Activated CD4-positive, alpha-beta memory T cell treated with anti-CD3 and anti-CD28 coated beads, Interleukin-2, amount 10 ng/mL, durations not matched to agents 7 days and 5 days (primary cell): ENCODE measurements around the gene SANBR. TPM values are rescaled to one million over a fixed set of nuclear protein-coding genes. Genes with fewer than 3 reads are reported as not detected.
"Not testable (repeated sequence)": the region's sequence is repeated elsewhere in the genome, so short reads cannot be mapped to it uniquely, and the experiment has no call there.

Source experiments
- CTCF ChIA-PET: fragments of 350-600 bp; sonication (Branson Sonifier 250); formaldehyde crosslinking; loops from one replicate; lab custom pipeline; 2021; ENCODE audit warnings: antibody characterized with exemption, inconsistent platforms; lab: Charles Lee
- POLR2A ChIA-PET: fragments of 350-600 bp; sonication (Branson Sonifier 250); formaldehyde crosslinking; loops from one replicate; lab custom pipeline; 2021; ENCODE audit warnings: antibody characterized with exemption; lab: Charles Lee
- DNase-seq: peaks from one replicate; pipeline ENCODE4 v3.0.0-alpha.2; 2020
- H3K27ac Mint-ChIP-seq: one replicate; pipeline ENCODE4 v1.8.0; 2021; ENCODE audit warnings: mild to moderate bottlenecking, mixed read lengths
- H3K27me3 Mint-ChIP-seq: one replicate; pipeline ENCODE4 v1.8.0; 2021; ENCODE audit warnings: mixed read lengths
- H3K36me3 Mint-ChIP-seq: one replicate; pipeline ENCODE4 v1.8.0; 2021; ENCODE audit warnings: low read depth, mixed read lengths
- H3K4me1 Mint-ChIP-seq: one replicate; pipeline ENCODE4 v1.8.0; 2021; ENCODE audit warnings: mixed read lengths
- H3K4me3 Mint-ChIP-seq: one replicate; pipeline ENCODE4 v1.8.0; 2021; ENCODE audit warnings: mild to moderate bottlenecking, mixed read lengths
- H3K9me3 Mint-ChIP-seq: one replicate; pipeline ENCODE4 v1.8.0; 2021; ENCODE audit warnings: mixed read lengths
- total RNA-seq, 2 experiments: library from RNA; stranded (reverse); gene quantifications; one replicate each; pipeline ENCODE4 v1.2.3, GENCODE V29; 2021

The SANBR gene
- total RNA-seq, 2 experiments from 2014 or later: 9.9 to 10.8 TPM

GRCh38 chr2:61036643-61037042 is 29.0 kb upstream of the SANBR start:
- DNase-seq, H3K27ac Mint-ChIP-seq, CTCF ChIA-PET, H3K27me3 Mint-ChIP-seq, H3K4me3 Mint-ChIP-seq, POLR2A ChIA-PET, H3K4me1 Mint-ChIP-seq: not testable (repeated sequence)
- peaks cover 18% of the 10 kb centered on the region for H3K9me3 Mint-ChIP-seq
- peaks cover 69% of the 10 kb centered on the region for H3K36me3 Mint-ChIP-seq

- Mint-ChIP-seq H3K36me3 (peaks cover 43% of the 10 kb centered on the region), H3K4me1 (peaks cover 25% of the 10 kb centered on the region), H3K27ac (no peak overlapping the region), H3K27me3 (no peaks in the 10 kb centered on the region), H3K4me3 (no peak overlapping the region), H3K9me3 (peaks cover 5% of the 10 kb centered on the region)
- ChIA-PET CTCF (no interaction called here), POLR2A (no interaction called here)
- DNase-seq: no peak
These were observed 22.9 kb upstream of the SANBR start for GRCh38 chr2:61042807-61043206.

GRCh38 chr2:61044636-61045035 is 21.0 kb upstream of the SANBR start:
- no peaks in the 10 kb centered on the region for H3K27me3 Mint-ChIP-seq

GRCh38 chr2:61045226-61045625 is 20.4 kb upstream of the SANBR start:
- no peak overlapping the region for H3K27ac Mint-ChIP-seq
- peaks cover 25% of the 10 kb centered on the region for H3K4me1 Mint-ChIP-seq
- H3K36me3 Mint-ChIP-seq: peaks cover 45% of the 10 kb centered on the region
- H3K27me3 Mint-ChIP-seq: no peaks in the 10 kb centered on the region
- no peak for DNase-seq
- CTCF ChIA-PET: no interaction called here
- no peak overlapping the region for H3K4me3 Mint-ChIP-seq
- POLR2A ChIA-PET: no interaction called here
- H3K9me3 Mint-ChIP-seq: no peaks in the 10 kb centered on the region

More at GRCh38 chr2:61044636-61045035, 21.0 kb upstream of the SANBR start:
- no peak for DNase-seq
- H3K4me1 Mint-ChIP-seq: peaks cover 25% of the 10 kb centered on the region
- H3K9me3 Mint-ChIP-seq: no peaks in the 10 kb centered on the region
- H3K27ac Mint-ChIP-seq: no peak overlapping the region
- ChIA-PET POLR2A (no interaction called here), CTCF (no interaction called here)
- H3K36me3 Mint-ChIP-seq: peaks cover 46% of the 10 kb centered on the region
- H3K4me3 Mint-ChIP-seq: no peak overlapping the region

DNA sequence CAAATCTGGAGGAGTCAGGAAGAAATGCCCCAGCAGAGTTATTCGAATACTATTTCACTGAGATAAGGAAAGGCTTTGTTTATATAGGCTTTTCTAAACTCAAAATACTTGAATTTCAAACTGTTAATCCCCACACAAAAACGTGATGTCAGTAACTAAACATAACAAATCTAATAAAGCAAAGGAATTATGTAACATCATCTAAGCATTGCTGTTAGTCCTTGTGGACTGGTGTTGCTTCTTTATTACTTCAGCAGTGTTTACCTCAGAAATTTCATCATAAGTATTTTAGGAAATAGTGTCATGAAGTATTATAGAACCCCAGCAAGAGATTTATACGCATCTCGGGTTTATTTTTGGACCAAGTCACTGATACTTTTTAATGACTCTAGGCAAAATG is 19.7 kb upstream of the SANBR start:
- H3K36me3 Mint-ChIP-seq: peaks cover 43% of the 10 kb centered on the region
- no peaks in the 10 kb centered on the region for H3K9me3 Mint-ChIP-seq
- DNase-seq: no peak
- ChIA-PET POLR2A (no interaction called here), CTCF (no interaction called here)
- peaks cover 25% of the 10 kb centered on the region for H3K4me1 Mint-ChIP-seq
- no peak overlapping the region for H3K27ac Mint-ChIP-seq
- H3K27me3 Mint-ChIP-seq: no peaks in the 10 kb centered on the region
- no peak overlapping the region for H3K4me3 Mint-ChIP-seq

DNA sequence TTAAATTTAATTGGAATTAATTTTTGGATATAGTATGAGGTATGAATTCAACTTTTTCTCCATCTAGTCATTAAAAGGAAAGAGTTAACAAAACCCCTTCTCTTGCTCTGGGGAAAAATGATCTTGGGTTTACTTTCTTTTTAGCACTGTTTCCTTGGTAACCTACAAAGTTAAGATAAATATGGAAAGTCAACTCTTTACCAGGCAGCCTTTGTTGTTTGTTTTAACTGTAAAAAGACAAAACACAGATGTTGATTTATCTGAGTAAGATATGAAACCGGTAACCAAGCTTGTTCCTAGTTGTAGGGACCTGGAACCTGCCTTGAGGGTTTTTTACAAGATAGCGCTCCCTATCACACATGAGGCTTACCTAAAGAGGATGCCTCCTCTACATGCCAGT is 10.1 kb upstream of the SANBR start:
- Mint-ChIP-seq H3K9me3 (no peaks in the 10 kb centered on the region), H3K27ac (no peak overlapping the region), H3K36me3 (peaks cover 16% of the 10 kb centered on the region), H3K4me1 (no peaks in the 10 kb centered on the region), H3K4me3 (no peak overlapping the region), H3K27me3 (no peaks in the 10 kb centered on the region)
- DNase-seq: no peak
- ChIA-PET POLR2A (no interaction called here), CTCF (no interaction called here)

DNA sequence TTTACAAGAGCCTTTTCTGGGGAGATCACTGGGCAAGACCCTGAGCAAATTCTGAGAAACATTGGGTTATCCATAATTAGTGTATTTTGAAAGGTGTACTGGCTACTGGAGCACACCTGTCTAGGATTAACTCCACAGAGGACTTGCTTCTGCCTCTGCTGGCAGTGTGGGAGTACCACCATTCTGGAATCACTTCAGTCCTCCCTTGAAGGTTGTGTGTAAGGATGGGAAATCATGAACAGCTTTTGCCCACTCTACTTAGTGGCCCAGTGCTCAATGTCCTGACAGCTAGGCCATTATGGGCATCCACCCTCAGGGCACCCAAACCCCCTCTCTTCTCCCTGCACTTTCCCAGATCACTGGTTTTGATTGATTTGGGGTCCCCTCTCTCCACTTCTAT is 8.1 kb upstream of the SANBR start:
- no peak for DNase-seq
- peaks cover 16% of the 10 kb centered on the region for H3K36me3 Mint-ChIP-seq
- no peaks in the 10 kb centered on the region for H3K9me3 Mint-ChIP-seq
- no peak overlapping the region for H3K4me3 Mint-ChIP-seq
- H3K27ac Mint-ChIP-seq: no peak overlapping the region
- H3K4me1 Mint-ChIP-seq: no peaks in the 10 kb centered on the region
- CTCF ChIA-PET: no interaction called here
- H3K27me3 Mint-ChIP-seq: no peaks in the 10 kb centered on the region
- POLR2A ChIA-PET: interaction anchor here (0.6 kb wide), 1 partner anchor 28 kb away, joined by 3 read pairs; no protein-coding TSS in a partner anchor

- H3K9me3 Mint-ChIP-seq: no peaks in the 10 kb centered on the region
- CTCF ChIA-PET: no interaction called here
- no peak overlapping the region for H3K27ac Mint-ChIP-seq
- H3K4me3 Mint-ChIP-seq: no peak overlapping the region
- H3K4me1 Mint-ChIP-seq: peaks cover 1% of the 10 kb centered on the region
- no peak for DNase-seq
- H3K36me3 Mint-ChIP-seq: peaks cover 16% of the 10 kb centered on the region
- H3K27me3 Mint-ChIP-seq: no peaks in the 10 kb centered on the region
- POLR2A ChIA-PET: interaction anchor here (1.3 kb wide), 1 partner anchor 9 kb away, joined by 3 read pairs; no protein-coding TSS in a partner anchor
These were observed 6.3 kb upstream of the SANBR start for GRCh38 chr2:61059382-61059781.

- no peak for DNase-seq
- Mint-ChIP-seq H3K4me1 (no peaks in the 10 kb centered on the region), H3K27me3 (no peaks in the 10 kb centered on the region), H3K27ac (no peak overlapping the region), H3K36me3 (peaks cover 27% of the 10 kb centered on the region), H3K9me3 (no peaks in the 10 kb centered on the region), H3K4me3 (no peak overlapping the region)
- CTCF ChIA-PET: no interaction called here
- POLR2A ChIA-PET: no interaction called here
These were observed 8.4 kb downstream of the SANBR start for GRCh38 chr2:61074100-61074499.

- Mint-ChIP-seq H3K36me3 (peaks cover 14% of the 10 kb centered on the region), H3K4me1 (no peaks in the 10 kb centered on the region), H3K4me3 (no peak overlapping the region), H3K27me3 (no peaks in the 10 kb centered on the region), H3K27ac (no peak overlapping the region), H3K9me3 (no peaks in the 10 kb centered on the region)
- no peak for DNase-seq
- CTCF ChIA-PET: no interaction called here
- POLR2A ChIA-PET: interaction anchor here (0.6 kb wide), 1 partner anchor 154 kb away, joined by 3 read pairs; no protein-coding TSS in a partner anchor
These were observed 20.2 kb downstream of the SANBR start for GRCh38 chr2:61085883-61086282.

GRCh38 chr2:61089797-61090196 is 24.1 kb downstream of the SANBR start:
- Mint-ChIP-seq H3K27ac (no peak overlapping the region), H3K4me1 (no peaks in the 10 kb centered on the region), H3K36me3 (peaks cover 10% of the 10 kb centered on the region), H3K4me3 (no peak overlapping the region), H3K27me3 (no peaks in the 10 kb centered on the region), H3K9me3 (no peaks in the 10 kb centered on the region)
- POLR2A ChIA-PET: no interaction called here
- DNase-seq: no peak
- CTCF ChIA-PET: no interaction called here

- peaks cover 8% of the 10 kb centered on the region for H3K36me3 Mint-ChIP-seq
- POLR2A ChIA-PET: no interaction called here
- no peak overlapping the region for H3K27ac Mint-ChIP-seq
- no peaks in the 10 kb centered on the region for H3K4me1 Mint-ChIP-seq
- H3K4me3 Mint-ChIP-seq: no peak overlapping the region
- H3K27me3 Mint-ChIP-seq: no peaks in the 10 kb centered on the region
- no peaks in the 10 kb centered on the region for H3K9me3 Mint-ChIP-seq
- CTCF ChIA-PET: interaction anchor here (0.7 kb wide), 1 partner anchor 52 kb away, joined by 3 read pairs; no protein-coding TSS in a partner anchor
- DNase-seq: no peak
These were observed 24.8 kb downstream of the SANBR start for GRCh38 chr2:61090386-61090921.

- ChIA-PET POLR2A (no interaction called here), CTCF (interaction anchor here (0.6 kb wide), 1 partner anchor 319 kb away, joined by 3 read pairs; no protein-coding TSS in a partner anchor)
- Mint-ChIP-seq H3K27me3 (no peaks in the 10 kb centered on the region), H3K9me3 (no peaks in the 10 kb centered on the region), H3K27ac (no peak overlapping the region), H3K4me3 (no peak overlapping the region), H3K4me1 (peaks cover 7% of the 10 kb centered on the region), H3K36me3 (peaks cover 13% of the 10 kb centered on the region)
- no peak for DNase-seq
These were observed 25.8 kb downstream of the SANBR start for GRCh38 chr2:61091485-61091884.

DNA sequence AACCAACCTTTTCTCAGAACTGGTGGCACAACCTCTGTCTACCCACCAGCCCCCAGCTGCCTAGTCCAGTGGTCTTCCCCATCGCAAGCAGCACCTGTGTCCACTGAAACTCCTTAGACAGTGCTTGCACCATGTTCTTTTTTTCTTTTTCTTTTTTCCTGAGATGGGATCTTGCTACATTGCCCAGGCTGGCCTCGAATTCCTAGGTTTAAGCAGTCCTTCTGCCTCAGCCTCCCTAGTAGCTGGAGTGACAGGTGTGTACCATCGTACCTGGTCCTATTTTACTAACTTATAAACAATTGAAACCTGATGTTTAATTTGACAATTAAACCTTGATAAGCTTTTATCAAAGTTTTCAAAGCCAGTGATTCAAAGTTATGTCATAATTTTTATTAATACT is 30.8 kb downstream of the SANBR start:
- Mint-ChIP-seq H3K27me3 (no peaks in the 10 kb centered on the region), H3K4me1 (peaks cover 7% of the 10 kb centered on the region), H3K4me3 (no peak overlapping the region), H3K27ac (no peak overlapping the region), H3K36me3 (peaks cover 9% of the 10 kb centered on the region), H3K9me3 (no peaks in the 10 kb centered on the region)
- no peak for DNase-seq
- POLR2A ChIA-PET: interaction anchor here (0.6 kb wide), 1 partner anchor 278 kb away, joined by 3 read pairs; no protein-coding TSS in a partner anchor
- CTCF ChIA-PET: no interaction called here
